HT1080 (cell line): ENCODE data around the gene KRT13. TPM values are rescaled to one million over a fixed set of nuclear protein-coding genes. Genes with fewer than 3 reads are reported as not detected.
A peak's percentile ranks its signal among the peaks of the same experiment; 100 is the strongest.

Source experiments
- DNase-seq: peaks from one replicate; pipeline ENCODE4 v3.0.0-alpha.2; 2015; ENCODE audit warnings: low read depth
- total RNA-seq: library from RNA; depleted of rRNA; stranded (reverse); fragments of >200 nt; shearing (Covaris generic); gene quantifications from 2 replicates; pipeline ENCODE4 v1.2.3, GENCODE V29; 2014

The KRT13 gene
- total RNA-seq, 1 experiment from 2014 or later: not detected

- peak; percentile 43 for DNase-seq
Observed at GRCh38 chr17:41520821-41521521, 15.6 kb upstream of the KRT13 start.

GRCh38 chr17:41519501-41520224 lies 14.3 kb upstream of the KRT13 start:
- DNase-seq: no peak

GRCh38 chr17:41518789-41519449 lies 13.5 kb upstream of the KRT13 start, which contains the start of gene KRT15:
TSS of gene KRT15 (minus strand) at chr17:41518890. CDS start at chr17:41518827, 63 bp downstream.
- DNase-seq: peak; percentile 18

- no peak for DNase-seq
Observed at GRCh38 chr17:41518031-41518430, 12.6 kb upstream of the KRT13 start.

GRCh38 chr17:41516830-41517283 lies 11.4 kb upstream of the KRT13 start:
- no peak for DNase-seq

- DNase-seq: no peak
Observed at GRCh38 chr17:41516147-41516829, 10.9 kb upstream of the KRT13 start.

- no peak for DNase-seq
Observed at GRCh38 chr17:41513168-41513547, 7.7 kb upstream of the KRT13 start.

GRCh38 chr17:41512546-41513167 lies 7.2 kb upstream of the KRT13 start:
- no peak for DNase-seq

- no peak for DNase-seq
Observed at GRCh38 chr17:41511716-41512115, 6.3 kb upstream of the KRT13 start.

GRCh38 chr17:41511116-41511515 lies 5.7 kb upstream of the KRT13 start:
- DNase-seq: no peak

GRCh38 chr17:41510251-41511065 lies 5.0 kb upstream of the KRT13 start:
- DNase-seq: no peak

GRCh38 chr17:41507315-41507880 lies 2.0 kb upstream of the KRT13 start:
- DNase-seq: no peak

- no peak for DNase-seq
Observed at GRCh38 chr17:41505809-41506767, 676 bp upstream of the KRT13 start.

- no peak for DNase-seq
Observed at GRCh38 chr17:41504246-41504977, 1.0 kb downstream of the KRT13 start.

GRCh38 chr17:41503202-41503601 lies 2.2 kb downstream of the KRT13 start:
- no peak for DNase-seq

- peak; percentile 94 for DNase-seq
Observed at GRCh38 chr17:41500131-41500911, 5.1 kb downstream of the KRT13 start.

GRCh38 chr17:41499714-41500113 lies 5.7 kb downstream of the KRT13 start:
- DNase-seq: peak; percentile 5
